GM12878 (cell line): ENCODE data around the gene SFR1. TPM values are rescaled to one million over a fixed set of nuclear protein-coding genes. Genes with fewer than 3 reads are reported as not detected.

Experiments used
- ATF7 ChIP-seq: fragments of 450-650 bp; IDR thresholded peaks from 2 replicates; pipeline ENCODE4 v1.6.1; 2016; ENCODE audit warnings: low read depth, mild to moderate bottlenecking
- CBFB ChIP-seq: IDR thresholded peaks from 2 replicates; pipeline ENCODE4 v1.6.1; 2016; ENCODE audit warnings: antibody characterized with exemption, low read depth
- CUX1 ChIP-seq: IDR thresholded peaks from 2 replicates; pipeline ENCODE4 v1.6.1; 2012; ENCODE audit warnings: improper control_type of control experiment, low read depth, low read length; ENCODE audit not compliant: insufficient replicate concordance
- EP300 ChIP-seq, 2 experiments: fragments of 150-350 bp in 1 of 2; IDR thresholded peaks; 2 replicates each; pipeline ENCODE4 v1.6.1; 2011 to 2012; ENCODE audit warnings: low read depth in 2 of 2, low read length in 2 of 2, borderline replicate concordance in 1 of 2, improper control_type of control experiment in 1 of 2, inconsistent platforms in 1 of 2; ENCODE audit not compliant: control insufficient read depth in 1 of 2
- FOXM1 ChIP-seq: IDR thresholded peaks from 2 replicates; pipeline ENCODE4 v1.6.1; 2012; ENCODE audit warnings: low read depth, mild to moderate bottlenecking, inconsistent platforms, low read length, moderate library complexity
- GATAD2B ChIP-seq: fragments of 450-650 bp; conservative IDR thresholded peaks from 2 replicates; pipeline ENCODE4 v1.6.1; 2017; ENCODE audit warnings: low read depth, mild to moderate bottlenecking, moderate library complexity
- KLF5 ChIP-seq: fragments of 450-650 bp; IDR thresholded peaks from 2 replicates; pipeline ENCODE4 v1.6.1; 2014; ENCODE audit warnings: mild to moderate bottlenecking; ENCODE audit not compliant: partially characterized antibody
- MYB ChIP-seq: fragments of 150-350 bp; IDR thresholded peaks from 2 replicates; pipeline ENCODE4 v1.6.1; 2014; ENCODE audit warnings: mild to moderate bottlenecking, low read depth, low read length, borderline replicate concordance
- RAD21 ChIP-seq: IDR thresholded peaks from 2 replicates; pipeline ENCODE4 v1.6.1; 2011; ENCODE audit warnings: mild to moderate bottlenecking, low read depth, low read length, moderate library complexity; ENCODE audit not compliant: insufficient read depth
- RCOR1 ChIP-seq: conservative IDR thresholded peaks from 2 replicates; pipeline ENCODE4 v1.6.1; 2012; ENCODE audit warnings: low read depth, low read length, improper control_type of control experiment
- SPI1 ChIP-seq: IDR thresholded peaks from 2 replicates; pipeline ENCODE4 v1.6.1; 2011; ENCODE audit warnings: low read depth, mild to moderate bottlenecking, low read length, moderate library complexity, borderline replicate concordance; ENCODE audit not compliant: insufficient read depth
- USF2 ChIP-seq: IDR thresholded peaks from 2 replicates; pipeline ENCODE4 v1.6.1; 2011; ENCODE audit warnings: low read depth, low read length, improper control_type of control experiment, borderline replicate concordance
- WRNIP1 ChIP-seq: IDR thresholded peaks from 2 replicates; pipeline ENCODE4 v1.6.1; 2011; ENCODE audit warnings: low read depth, low read length, improper control_type of control experiment, borderline replicate concordance
- YBX1 ChIP-seq: fragments of 450-650 bp; IDR thresholded peaks from 2 replicates; pipeline ENCODE4 v1.6.1; 2016; ENCODE audit warnings: antibody characterized with exemption
- ZBTB33 ChIP-seq: fragments of 450-650 bp; IDR thresholded peaks from 2 replicates; pipeline ENCODE4 v1.6.1; 2017; ENCODE audit warnings: mild to moderate bottlenecking
- ZNF24 ChIP-seq: fragments of 450-650 bp; IDR thresholded peaks from 2 replicates; pipeline ENCODE4 v1.6.1; 2017; ENCODE audit warnings: antibody characterized with exemption, mild to moderate bottlenecking
- ZNF592 ChIP-seq: fragments of 450-650 bp; IDR thresholded peaks from 2 replicates; pipeline ENCODE4 v1.6.1; 2017; ENCODE audit warnings: mild to moderate bottlenecking, moderate library complexity
- polyA plus RNA-seq, 11 experiments: library from polyadenylated mRNA; depleted of rRNA in 4 of 11; unstranded in 6 of 11; stranded (reverse) in 5 of 11; fragments of >200 nt; fragmentation: Nextera tagmentation in 4 of 11; fragmentation: Illumina TruSeq in 1 of 11; extraction: Ambion mirVana in 4 of 11; extraction: Trizol in 1 of 11; gene quantifications; 1 replicate in 1 of 11; 2 replicates in 10 of 11; pipeline versions ENCODE4 v1.2.1 to v1.2.3, GENCODE V29; 2011 to 2016; ENCODE audit warnings: inconsistent platforms in 2 of 11, missing spikeins in 2 of 11, low read depth in 1 of 11
- total RNA-seq, 4 experiments: library from RNA; depleted of rRNA in 3 of 4; stranded (reverse); fragments of >200 nt in 3 of 4; fragmentation: Illumina TruSeq in 1 of 4; extraction: Trizol in 1 of 4; gene quantifications; 2 replicates each; pipeline versions ENCODE4 v1.2.1 to v1.2.3, GENCODE V29; 2013 to 2021

SFR1 gene
- total and polyA plus RNA-seq, 10 of the 15 experiments (the other 5 are each of a cell fraction or from before 2014, with no cell fraction given), result 6.9 to 31.5 (median 14.9) TPM

GRCh38 chr10:104109908-104110662, 11.9 kb upstream of the SFR1 start (continued):
- TF ChIP-seq ZNF592, result no peak
- TF ChIP-seq ZNF24, result 0 out of 2 replicates have a peak, but pooled peaks have one; percentile 10
- TF ChIP-seq GATAD2B, result no peak
- no peak for TF ChIP-seq CUX1
- no peak for TF ChIP-seq YBX1
- no peak for TF ChIP-seq FOXM1
- no peak for TF ChIP-seq ZBTB33
- no peak for TF ChIP-seq RAD21
- TF ChIP-seq WRNIP1, result no peak
- TF ChIP-seq CBFB, result no peak
- TF ChIP-seq SPI1, result no peak
- TF ChIP-seq USF2, result no peak
- TF ChIP-seq EP300 (IDR thresholded peaks at IDR 0.05; ENCODE audit: borderline replicate concordance in 1 of 2, control insufficient read depth in 1 of 2, low read depth in 2 of 2, low read length in 2 of 2), result 0 out of 4 replicates have a peak, but pooled peaks of 1 of the 2 experiments have one; percentile 20
- TF ChIP-seq KLF5, result no peak
- TF ChIP-seq RCOR1, result no peak
- TF ChIP-seq MYB, result no peak
- no peak for TF ChIP-seq ATF7
